Neural crest cell (in vitro differentiated cells): Measurements from ENCODE around the gene CEP95. TPM values are rescaled to one million over a fixed set of nuclear protein-coding genes. Genes with fewer than 3 reads are reported as not detected.

ENCODE experiments used
- microRNA-seq: library from miRNA; unstranded; fragments of <30 nt; microRNA quantifications from one replicate; pipeline ENCODE4, GENCODE V29; 2020
- total RNA-seq: library from RNA; stranded (reverse); gene quantifications from 2 replicates; pipeline ENCODE4 v1.2.1, GENCODE V29; 2021

Gene CEP95
- total RNA-seq, 1 donor from 2014 or later, result 64.7 TPM

Small RNA genes lying within 50 kb of the gene (microRNA-seq; reads per million reads assigned to microRNA genes)
- 32.0 reads per million, percentile 42 among the genes with 10 or more reads in this experiment for gene MIR3064
- not detected for gene MIR5047

Other genes with a start within 250 kb of the CEP95 start
- 19.2 TPM in 2 replicates for gene TEX2, start 243.7 kb upstream of the CEP95 start, total RNA-seq
- 0.48 and 0.68 TPM in 2 replicates for gene PECAM1, start 116.1 kb upstream of the CEP95 start, total RNA-seq
- gene MILR1, start 57.9 kb upstream of the CEP95 start, total RNA-seq, result not detected in 2 replicates
- gene POLG2, start 9.9 kb upstream of the CEP95 start, total RNA-seq, result 27.6 and 28.6 TPM in 2 replicates
- gene DDX5, start 688 bp upstream of the CEP95 start, total RNA-seq, result 905 and 941 TPM in 2 replicates
- gene SMURF2, start 155.3 kb downstream of the CEP95 start, total RNA-seq, result 32.5 and 32.7 TPM in 2 replicates